Stimulated activated CD4-positive, alpha-beta T cell treated with anti-CD3 and anti-CD28 coated beads, Interleukin-15, amount 100 ng/mL, for 48 hours (primary cell): ENCODE results near the gene MAP3K9.

Source experiments
- DNase-seq, 2 donors: peaks; one replicate each; pipeline ENCODE4 v3.0.0-alpha.2; 2020; ENCODE audit warnings: low read depth in 2 of 2

MAP3K9 gene

DNA sequence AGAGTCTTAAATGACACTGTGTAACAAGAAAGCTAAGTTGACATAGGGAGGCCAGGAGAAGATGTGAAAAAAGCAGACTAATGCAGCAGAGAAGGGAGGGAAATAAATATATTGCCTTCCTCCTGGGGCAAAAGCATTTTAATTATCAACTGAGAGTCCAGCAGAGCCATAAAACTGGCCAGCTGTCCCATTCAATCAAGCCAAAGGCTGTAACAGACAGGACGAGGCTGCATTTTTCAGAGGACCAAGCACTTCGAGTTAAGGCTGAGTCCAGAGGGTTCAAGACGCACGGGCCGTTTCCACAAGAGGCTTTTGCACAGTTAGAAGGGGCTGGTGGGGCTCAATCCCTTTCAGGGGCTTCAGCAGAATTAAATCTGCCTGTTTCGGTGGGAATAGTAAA is 20.4 kb downstream of the MAP3K9 start:
- no peak for DNase-seq

DNA sequence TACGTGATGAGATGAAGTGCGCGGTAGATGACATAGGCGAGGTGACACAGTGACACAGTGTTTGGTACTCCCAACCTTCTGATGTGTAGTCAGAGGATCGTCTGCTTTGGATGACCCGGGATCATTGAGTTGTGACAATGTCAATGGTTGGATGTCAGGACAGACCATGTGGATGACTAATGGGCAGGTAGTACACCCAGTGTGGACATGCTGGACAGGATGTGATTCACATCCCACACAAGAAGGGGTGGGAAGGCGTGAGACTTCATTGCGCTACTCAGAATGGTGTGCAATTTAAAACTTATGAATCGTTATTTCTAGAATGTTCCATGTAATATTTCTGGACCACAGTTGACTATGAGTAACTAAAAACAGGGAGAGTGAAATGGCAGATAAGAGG is 23.8 kb downstream of the MAP3K9 start:
- no peak for DNase-seq

DNA sequence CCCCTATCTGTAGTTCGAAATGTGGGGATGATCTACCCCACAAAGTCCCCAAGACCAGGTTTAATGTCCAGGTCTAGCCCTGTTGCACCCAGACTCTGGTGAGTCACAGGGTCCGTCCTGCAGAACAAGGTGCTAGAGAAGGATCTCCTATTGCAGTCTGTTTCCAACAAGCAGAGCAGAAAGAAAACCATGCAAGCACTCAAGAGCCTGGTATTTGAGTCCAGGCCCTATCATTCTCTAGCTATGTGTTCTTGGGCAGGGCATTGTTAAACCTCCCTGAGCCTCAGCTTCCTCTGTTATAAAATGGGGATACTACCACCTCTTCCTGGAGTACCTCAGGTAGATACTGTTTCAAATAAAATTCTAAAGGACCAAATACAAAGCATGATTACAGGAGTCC is 24.4 kb downstream of the MAP3K9 start:
- no peak for DNase-seq

DNA sequence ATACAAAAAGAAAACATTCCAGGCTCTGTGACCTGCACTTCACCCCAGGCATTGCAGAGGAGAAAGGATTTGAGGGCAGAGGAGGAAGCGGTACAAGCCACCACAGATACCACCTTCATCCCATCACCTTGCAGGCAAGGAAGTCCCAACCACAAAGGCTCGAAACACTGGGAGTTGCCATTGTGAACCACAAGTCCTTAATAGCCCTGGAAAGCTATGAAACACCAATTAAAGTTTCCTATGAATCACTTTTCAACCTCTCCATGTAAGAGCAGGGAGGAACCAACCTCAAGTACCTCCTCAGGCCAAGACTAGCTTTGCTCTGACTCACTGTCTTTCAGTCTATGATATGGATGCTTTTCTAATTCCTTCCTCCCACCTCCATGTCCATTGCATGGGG is 27.0 kb downstream of the MAP3K9 start:
- DNase-seq = no peak

DNA sequence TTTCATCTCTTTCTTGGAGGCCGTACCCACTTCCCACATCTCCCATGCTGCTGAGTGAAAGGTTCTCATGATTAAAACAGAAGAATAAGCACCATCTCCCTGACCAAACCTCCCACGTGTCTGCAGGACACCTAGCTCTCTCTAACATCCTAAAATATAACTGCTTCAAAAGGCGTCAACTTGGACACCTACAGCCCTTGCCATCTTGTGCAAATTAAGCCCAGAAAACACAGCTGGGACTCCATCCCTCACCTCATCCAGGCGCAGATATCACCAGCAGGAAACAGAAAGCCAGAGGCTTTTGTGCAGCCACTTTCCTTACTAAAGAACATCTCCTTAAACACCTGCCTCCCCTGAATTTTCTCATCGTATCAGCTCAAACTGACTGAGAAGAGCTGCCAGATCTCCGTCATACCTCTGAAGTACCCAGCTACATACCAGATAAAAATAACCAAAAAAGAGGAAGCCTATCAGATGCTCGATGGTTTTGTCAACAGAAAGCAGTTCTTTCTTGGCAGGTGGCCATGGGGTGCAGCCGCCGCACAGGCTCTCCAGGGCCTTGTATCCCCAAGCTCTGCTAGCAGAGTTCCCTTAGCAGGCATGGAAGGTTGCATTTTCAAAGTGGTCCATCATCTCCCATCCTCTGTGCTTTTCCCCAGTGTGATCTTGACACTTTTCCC is 28.8 kb downstream of the MAP3K9 start:
- DNase-seq = no peak

DNA sequence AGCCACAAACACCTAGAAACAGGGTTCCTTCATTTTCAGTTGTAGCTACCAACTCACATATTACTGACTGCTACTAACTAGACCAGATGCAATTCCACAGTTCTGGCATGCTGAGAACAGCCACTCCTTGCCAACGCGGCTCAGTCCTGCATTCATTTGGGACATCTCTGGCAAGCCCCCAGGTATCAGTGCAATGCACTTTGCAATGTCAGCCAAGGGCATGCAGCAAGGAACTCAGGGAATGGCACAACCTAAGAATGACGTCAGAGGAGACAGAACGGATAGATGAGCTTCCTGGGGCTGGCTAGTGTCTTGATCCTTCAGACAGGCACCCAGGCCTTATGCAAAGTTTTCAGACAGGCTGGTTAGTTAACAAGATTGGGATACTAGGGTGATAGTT is 29.6 kb downstream of the MAP3K9 start:
- no peak for DNase-seq

DNA sequence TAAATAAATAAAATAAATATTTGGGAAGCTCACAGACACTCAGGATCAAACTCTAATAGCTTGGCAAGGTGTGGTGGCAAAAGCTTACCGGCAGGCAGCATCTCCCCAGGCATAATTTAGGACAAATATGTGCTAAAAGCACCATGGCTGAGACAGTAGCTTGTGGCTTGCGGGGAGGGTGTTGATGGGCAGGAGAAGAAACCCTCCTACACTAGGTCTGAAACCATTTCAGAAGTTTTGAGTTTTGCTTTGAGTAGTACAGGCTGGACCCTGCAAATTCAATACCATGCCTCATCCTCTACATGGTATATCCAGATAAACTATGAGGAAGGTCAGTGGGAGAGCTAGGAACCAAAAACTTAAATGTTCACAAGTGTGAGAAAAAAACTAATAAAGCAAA is 33.1 kb downstream of the MAP3K9 start:
- DNase-seq = no peak

DNA sequence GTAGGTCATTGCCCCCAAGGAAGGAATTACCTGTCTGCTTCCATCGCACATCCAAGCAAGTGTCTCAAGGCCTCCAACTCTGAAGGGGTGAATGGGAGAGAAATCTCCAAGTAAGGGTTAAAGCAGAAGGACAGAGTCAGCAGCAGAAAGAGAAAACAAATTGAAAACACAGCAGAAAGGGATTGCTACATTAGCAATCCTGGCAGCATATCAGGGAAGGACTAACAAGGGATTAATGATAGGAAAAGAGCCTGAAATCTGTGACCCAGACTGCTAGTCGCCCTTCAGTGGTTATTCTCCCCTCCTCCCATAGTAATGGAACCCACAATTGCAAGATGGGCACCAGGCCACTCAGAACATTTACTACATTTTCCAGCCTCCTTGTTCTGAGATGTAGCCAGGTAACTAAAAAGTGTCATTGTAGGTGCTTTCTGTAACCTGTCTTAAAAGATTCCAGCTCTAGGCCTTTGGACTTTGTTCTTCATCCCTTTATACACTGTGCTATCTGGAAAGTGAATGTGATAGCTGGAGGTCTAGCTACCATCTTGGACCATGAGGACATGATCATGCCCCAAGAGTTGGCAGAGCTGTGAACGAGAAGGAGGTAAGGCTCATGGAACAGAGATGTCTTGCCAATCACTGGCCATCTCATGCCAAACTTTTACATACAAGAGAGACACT is 36.0 kb downstream of the MAP3K9 start:
- no peak for DNase-seq

DNA sequence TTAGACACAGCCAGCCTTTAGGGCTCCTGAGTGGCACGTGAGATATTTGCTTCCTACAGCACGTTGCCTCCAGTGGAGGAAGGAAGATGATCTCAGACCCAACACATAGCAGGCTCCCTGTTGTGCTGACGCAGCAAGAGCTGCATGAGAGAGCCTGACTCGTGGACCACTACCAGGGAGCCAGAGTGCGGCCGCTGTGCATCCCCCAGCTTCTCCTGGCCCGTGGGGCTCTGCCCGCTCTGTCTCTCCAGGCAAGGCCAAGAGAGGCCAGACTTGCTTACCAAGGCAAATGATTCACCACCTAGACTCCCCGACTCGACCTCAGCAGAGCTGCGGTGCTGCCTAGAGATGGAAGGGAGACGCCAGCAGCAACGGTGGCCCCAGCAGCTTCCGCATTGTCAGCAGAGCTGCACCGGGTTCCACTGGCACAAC is 37.5 kb downstream of the MAP3K9 start:
- DNase-seq = no peak

DNA sequence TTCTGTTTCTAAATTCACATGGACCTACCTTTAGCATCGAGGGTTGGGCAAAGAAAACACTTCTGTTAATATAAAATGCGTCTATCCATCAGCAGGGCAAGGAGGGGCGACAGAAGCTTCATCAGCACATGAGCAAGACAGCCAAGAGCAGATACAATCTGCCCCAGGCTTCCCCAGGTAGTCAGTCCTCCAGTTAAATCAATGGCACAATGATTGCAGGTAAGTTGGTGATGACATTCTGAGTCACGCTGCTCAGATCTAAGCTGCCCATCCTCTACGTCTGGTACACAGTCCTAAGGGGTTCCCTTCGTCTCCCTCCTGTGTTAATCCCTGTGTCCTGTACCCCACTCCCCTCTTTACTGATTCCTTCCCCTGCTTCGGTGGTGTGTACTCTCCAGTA is 38.8 kb downstream of the MAP3K9 start:
- no peak for DNase-seq

DNA sequence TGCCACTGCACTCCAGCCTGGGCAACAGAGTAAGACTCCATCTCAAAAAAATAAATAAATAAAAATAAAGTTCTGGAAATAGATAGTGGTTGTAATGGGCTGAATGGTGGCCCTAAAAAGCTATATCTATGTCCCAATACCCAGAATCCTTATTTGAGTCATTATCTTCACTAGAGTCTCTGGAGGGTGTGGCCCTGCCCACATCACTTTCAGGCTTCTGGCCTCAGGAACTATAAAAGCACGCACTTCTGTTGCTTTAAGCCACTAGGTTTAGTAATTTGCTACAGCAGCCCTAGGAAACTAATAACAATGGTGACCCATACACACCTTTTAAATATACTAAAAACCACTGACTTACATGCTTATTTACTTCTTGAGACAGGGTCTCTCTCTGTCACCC is 49.9 kb downstream of the MAP3K9 start:
- DNase-seq = no peak

DNA sequence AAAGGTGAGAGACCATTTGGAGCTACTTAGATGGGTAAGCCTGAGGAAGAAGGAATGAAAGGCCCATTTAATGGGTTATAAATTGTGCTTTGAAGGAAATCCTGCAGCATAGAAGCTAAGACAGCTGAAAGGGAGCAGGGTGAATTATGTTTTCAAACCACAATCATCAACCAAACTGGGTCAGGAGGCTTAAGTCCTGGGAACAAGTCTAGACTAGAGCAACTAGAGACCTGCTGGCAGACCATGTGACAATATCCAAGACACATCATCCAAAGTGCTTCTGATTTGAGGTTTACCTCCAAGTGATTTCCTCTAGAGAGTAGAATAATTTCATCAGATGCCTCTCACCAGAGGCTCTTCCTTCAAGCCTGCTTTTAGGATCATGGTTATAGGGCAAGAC is 53.7 kb downstream of the MAP3K9 start:
- no peak for DNase-seq

DNA sequence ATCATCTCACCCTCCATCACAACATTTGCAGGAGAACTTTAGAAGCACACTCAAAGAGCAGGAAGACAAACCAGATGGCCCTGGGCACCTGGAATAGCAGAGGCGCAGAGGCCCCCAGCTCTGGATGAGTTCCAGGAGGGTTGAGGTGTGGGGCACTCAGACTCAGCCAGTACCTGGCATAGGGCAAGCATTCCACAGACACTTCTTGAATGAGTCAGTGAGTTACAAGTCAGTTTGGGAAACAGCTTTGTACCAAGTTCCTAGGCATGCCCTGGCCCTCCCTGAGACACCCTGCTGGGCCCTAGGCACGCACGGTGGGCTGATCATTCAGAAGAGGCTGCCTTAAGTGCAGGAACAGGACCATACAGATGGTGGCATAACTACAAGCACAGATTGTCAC is 54.3 kb downstream of the MAP3K9 start:
- no peak for DNase-seq

DNA sequence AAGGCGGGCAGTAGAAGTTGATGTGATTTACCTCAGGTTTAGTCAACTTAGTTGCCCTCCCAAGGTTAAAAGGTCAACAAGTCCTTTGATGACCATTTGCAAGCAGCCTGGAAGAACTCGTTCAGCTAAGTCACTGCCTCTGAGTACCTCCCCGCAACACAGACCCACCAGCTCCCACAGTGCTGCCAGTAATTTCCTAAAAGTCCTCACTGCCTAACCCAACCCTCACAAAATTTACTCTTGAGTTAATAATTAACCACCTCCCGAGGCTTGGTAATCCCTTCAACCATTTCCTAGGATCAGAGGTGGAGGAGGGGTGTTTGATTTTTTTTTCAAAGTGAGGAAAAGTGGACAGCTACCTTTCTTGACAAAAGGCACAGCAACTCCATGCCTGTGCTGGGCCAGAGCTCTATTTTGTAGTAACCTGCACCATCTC is 55.8 kb downstream of the MAP3K9 start:
- DNase-seq = no peak

DNA sequence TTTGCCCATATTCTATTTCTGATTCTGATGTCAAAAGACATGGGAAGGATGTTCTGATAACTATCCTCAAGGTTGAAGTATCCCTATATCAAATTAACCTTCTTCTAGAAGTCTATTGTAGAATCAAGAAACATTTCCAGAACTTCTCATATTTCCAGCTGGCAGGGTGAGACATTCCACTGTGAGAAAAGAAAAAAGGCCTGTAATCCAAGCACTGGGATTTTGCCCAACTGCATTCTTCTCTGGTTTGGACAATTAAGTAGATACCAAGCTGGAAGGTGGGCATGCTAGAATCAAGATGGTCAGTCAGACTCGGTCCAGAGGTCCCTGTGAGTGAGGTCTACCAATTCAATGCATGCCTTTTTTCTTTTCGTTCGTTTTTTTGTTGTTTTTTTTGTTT is 60.9 kb downstream of the MAP3K9 start:
- no peak for DNase-seq

DNA sequence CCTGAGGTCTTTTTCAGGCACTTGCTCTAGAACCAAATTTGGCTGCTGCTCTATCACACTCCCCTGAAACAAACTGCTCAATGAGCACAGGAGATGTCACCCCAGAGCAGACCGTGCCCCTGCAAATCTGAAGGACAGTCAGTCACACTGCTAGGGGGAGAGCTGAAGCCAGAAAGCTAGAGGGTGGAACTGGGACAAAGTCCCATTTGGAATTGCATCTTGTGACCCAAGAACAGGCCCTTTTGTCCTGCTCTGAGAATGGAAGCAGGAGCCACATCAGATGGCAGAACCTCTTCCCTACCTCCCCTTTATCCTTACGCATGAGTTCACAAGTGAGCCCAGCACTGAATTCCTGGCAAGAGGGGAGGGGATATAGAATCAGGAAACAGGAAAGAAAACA is 64.7 kb downstream of the MAP3K9 start:
- DNase-seq = no peak

DNA sequence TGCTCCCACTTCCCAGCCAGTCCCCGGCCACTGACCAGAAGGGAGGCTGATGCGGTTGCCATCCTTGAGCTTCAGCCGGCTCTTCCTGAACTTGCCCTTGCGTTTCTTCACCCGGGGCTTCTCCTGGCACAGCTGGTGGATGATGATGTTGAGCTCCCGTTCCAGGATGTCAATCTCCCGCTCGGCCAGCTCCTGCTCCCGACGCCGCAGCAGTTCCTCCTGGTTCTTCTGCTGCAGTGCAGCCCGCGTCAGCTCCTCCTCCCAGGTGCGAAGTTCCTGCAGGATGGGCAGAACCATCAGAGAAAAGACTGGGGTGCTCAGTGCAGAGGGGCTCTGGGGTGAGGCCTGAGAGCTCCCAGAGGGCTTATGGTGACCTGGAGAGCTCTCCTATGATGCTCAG is 67.0 kb downstream of the MAP3K9 start:
- DNase-seq = no peak

DNA sequence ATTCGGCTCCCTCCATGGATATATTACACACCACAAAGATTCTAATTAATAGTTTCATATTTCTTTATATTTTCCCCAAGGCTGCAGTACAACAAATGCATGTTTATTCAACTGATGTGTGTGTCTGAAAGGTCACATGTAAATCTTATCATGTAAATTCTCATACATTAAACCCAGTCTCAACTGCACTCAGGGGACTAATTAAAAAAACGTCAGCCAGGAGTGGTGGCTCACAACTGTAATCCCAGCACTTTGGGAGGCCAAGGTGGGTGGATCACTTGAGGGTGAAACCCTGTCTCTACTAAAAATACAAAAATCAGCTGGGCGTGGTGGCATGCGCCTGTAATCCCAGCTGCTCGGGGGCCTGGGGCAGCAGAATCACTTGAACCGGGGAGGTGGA is 67.8 kb downstream of the MAP3K9 start:
- DNase-seq = no peak

DNA sequence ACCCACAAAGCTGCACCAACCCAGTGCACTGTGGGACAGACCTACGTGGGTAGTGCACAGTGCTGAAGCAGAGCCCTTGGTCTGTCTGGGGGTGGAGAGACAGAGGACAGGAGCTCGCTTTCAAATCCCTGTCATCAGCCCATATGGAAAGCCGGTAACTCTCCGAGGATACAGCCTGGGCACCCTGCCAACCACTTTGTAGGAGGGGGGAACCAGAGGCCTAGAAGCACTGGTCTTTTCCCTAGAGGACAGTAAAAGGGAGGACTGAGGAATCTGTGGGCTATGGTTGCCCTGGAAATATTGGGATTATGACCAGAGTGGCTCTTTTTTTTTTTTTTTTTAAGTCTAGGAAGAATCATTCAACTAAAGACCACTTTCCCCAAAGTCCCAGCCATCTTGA is 74.3 kb downstream of the MAP3K9 start:
- no peak for DNase-seq

DNA sequence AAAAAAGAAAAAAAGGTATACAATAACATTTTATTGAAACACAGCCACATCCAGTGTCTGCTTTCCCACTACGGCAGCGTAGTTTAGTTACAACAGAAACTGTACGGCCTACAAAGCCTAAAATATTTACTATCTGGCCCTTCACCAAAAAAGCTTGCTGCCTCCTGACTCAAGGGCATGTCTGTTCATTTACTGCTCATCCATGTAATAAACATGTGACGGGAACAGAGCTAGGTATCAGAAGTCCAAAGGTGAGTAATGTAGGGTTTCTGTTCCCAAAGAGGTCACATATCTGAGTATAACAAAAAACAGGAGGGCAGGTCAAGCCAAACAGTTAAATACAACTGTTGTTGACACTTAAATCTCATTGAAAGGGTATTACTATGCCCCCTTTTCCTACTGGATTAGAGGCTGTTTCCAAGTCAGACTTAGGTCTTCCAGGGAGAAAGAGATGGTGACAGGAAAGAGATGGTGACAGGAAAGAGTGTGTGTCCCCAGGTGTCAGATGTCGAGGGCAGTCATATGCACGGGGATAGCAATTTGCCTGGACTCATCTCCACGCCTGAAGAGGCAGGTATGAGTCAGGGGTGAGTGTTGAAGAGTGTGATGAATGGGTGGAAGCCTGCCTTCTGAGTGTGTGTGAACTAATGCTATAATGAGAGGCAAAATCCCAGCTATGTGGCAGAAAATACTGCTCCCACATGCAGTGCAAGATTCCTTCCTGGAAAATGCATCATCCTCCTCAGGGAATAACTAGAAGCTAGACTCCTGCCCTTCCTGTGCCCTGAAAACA is 77.7 kb downstream of the MAP3K9 start:
- DNase-seq = no peak

DNA sequence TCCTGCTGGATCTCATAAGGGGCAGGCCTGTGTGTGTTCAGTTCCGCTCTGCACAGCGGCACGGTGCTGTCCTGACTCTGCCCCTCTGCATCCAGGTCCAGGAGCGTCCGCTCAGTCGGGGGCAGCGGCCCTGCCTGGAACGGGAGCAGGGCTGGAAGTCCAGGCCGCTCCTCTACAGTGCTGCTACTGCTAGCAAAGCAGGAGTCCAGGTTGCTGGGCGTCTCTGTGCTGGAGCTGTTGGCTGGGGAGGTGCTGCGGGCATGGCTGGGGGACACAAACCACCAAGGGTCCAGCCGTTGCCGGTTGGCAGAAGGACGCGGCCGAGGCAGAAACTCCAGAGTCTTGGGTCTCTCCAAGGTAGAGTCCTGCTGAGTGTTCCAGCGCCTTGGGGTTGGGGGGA is 78.9 kb downstream of the MAP3K9 start:
- DNase-seq = no peak

DNA sequence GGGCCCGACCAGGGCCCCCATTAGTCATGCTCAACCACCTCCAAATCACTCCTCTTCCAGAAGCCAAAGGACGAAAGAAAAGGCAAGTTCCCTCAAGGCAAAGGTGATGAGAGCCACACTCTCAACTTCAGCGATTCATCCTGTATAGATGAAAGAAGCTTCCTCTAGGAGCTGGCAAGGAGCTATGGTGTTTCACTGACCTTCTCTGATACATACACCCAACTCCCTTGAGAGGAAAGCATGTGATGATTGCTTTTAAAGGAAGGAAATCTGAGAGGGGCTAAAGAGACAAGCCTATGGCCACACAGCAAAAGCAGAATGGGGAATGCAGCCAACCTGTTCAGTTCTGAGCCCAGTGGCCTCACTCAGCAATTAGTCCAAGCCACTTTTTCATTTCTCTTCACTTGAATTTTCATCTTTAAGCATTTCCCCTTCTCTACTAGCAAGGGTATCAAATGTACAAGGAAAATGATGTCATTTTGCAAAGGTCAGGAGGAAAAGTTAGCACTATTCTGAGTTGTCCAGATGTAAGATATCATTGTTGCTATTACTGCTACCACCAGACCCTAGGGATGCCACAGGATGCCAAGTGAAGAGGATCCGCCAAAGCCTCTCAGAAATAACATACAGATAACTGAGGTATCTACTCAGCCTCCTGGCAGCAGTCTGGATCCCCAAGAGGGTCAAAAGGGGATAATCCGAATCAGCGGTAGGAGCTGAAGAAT is 82.5 kb downstream of the MAP3K9 start:
- DNase-seq = no peak
